H9 (cell line): ENCODE results near the gene DENND1A. TPM values are rescaled to one million over a fixed set of nuclear protein-coding genes. Genes with fewer than 3 reads are reported as not detected.

ENCODE experiments used
- DNase-seq: peaks from one replicate; pipeline ENCODE4 v3.0.0-alpha.2; 2017
- H2AFZ ChIP-seq: one replicate; pipeline ENCODE4 v1.6.1; 2013; ENCODE audit warnings: mild to moderate bottlenecking, low read length, control low read depth, moderate library complexity
- H2AK5ac ChIP-seq: 2 replicates; pipeline ENCODE4 v1.6.1; 2013; ENCODE audit warnings: low read length, control low read depth, mixed read lengths; ENCODE audit not compliant: insufficient read length
- H2BK120ac ChIP-seq: one replicate; pipeline ENCODE4 v1.6.1; 2013; ENCODE audit warnings: low read depth, mild to moderate bottlenecking, low read length, control low read depth, inconsistent platforms; ENCODE audit not compliant: poor library complexity, severe bottlenecking
- H2BK12ac ChIP-seq: 2 replicates; pipeline ENCODE4 v1.6.1; 2013; ENCODE audit warnings: low read length, control low read depth, mixed read lengths, low read depth; ENCODE audit not compliant: insufficient read length
- H2BK15ac ChIP-seq: 2 replicates; pipeline ENCODE4 v1.6.1; 2013; ENCODE audit warnings: low read depth, low read length, control low read depth
- H2BK20ac ChIP-seq: one replicate; pipeline ENCODE4 v1.6.1; 2013; ENCODE audit warnings: low read depth, mild to moderate bottlenecking, low read length, control low read depth, inconsistent platforms; ENCODE audit not compliant: poor library complexity, severe bottlenecking
- H2BK5ac ChIP-seq: 2 replicates; pipeline ENCODE4 v1.6.1; 2013; ENCODE audit warnings: low read length, control low read depth, mixed read lengths; ENCODE audit not compliant: insufficient read length
- H3K14ac ChIP-seq: 2 replicates; pipeline ENCODE4 v1.6.1; 2013; ENCODE audit warnings: low read length, control low read depth; ENCODE audit not compliant: insufficient read depth
- H3K18ac ChIP-seq: 2 replicates; pipeline ENCODE4 v1.6.1; 2013; ENCODE audit warnings: low read depth, mild to moderate bottlenecking, mixed read lengths, low read length, control low read depth; ENCODE audit not compliant: insufficient read length
- H3K23ac ChIP-seq: 2 replicates; pipeline ENCODE4 v1.6.1; 2013; ENCODE audit warnings: low read length, control low read depth, mixed read lengths, low read depth; ENCODE audit not compliant: insufficient read length
- H3K23me2 ChIP-seq: 2 replicates; pipeline ENCODE4 v1.6.1; 2013; ENCODE audit warnings: low read depth, mild to moderate bottlenecking, mixed read lengths, low read length, control low read depth; ENCODE audit not compliant: insufficient read length, poor library complexity, severe bottlenecking
- H3K27ac ChIP-seq: 2 replicates; pipeline ENCODE4 v1.5.1; 2013; ENCODE audit warnings: low read length, control low read depth, mixed read lengths, low read depth; ENCODE audit not compliant: insufficient read length
- H3K27me3 ChIP-seq: 2 replicates; pipeline ENCODE4 v1.6.1; 2013; ENCODE audit warnings: low read length, control low read depth, inconsistent platforms; ENCODE audit not compliant: insufficient read depth
- H3K4ac ChIP-seq: 2 replicates; pipeline ENCODE4 v1.6.1; 2013; ENCODE audit warnings: low read depth, mild to moderate bottlenecking, control low read depth, inconsistent platforms, low read length, moderate library complexity
- H3K4me1 ChIP-seq: 2 replicates; pipeline ENCODE4 v1.6.1; 2013; ENCODE audit warnings: low read length, control low read depth, inconsistent platforms; ENCODE audit not compliant: insufficient read depth
- H3K4me2 ChIP-seq: 2 replicates; pipeline ENCODE4 v1.6.1; 2013; ENCODE audit warnings: low read length, control low read depth, mixed read lengths; ENCODE audit not compliant: insufficient read length, insufficient read depth
- H3K56ac ChIP-seq: 2 replicates; pipeline ENCODE4 v1.6.1; 2013; ENCODE audit warnings: low read depth, mild to moderate bottlenecking, mixed read lengths, low read length, control low read depth; ENCODE audit not compliant: insufficient read length
- H3K79me1 ChIP-seq: 2 replicates; pipeline ENCODE4 v1.6.1; 2013; ENCODE audit warnings: low read depth, mild to moderate bottlenecking, moderate library complexity, low read length, control low read depth, inconsistent platforms; ENCODE audit not compliant: insufficient read depth, poor library complexity, severe bottlenecking
- H3K79me2 ChIP-seq: 2 replicates; pipeline ENCODE4 v1.6.1; 2013; ENCODE audit warnings: low read length, control low read depth, inconsistent platforms; ENCODE audit not compliant: insufficient read depth
- H3K9ac ChIP-seq: 2 replicates; pipeline ENCODE4 v1.6.1; 2013; ENCODE audit warnings: low read length, control low read depth, mixed read lengths; ENCODE audit not compliant: insufficient read length; ENCODE audit errors: extremely low read depth
- H3K9me3 ChIP-seq: one replicate; pipeline ENCODE4 v1.6.1; 2013; ENCODE audit warnings: low read depth, low read length, inconsistent platforms; ENCODE audit not compliant: control insufficient read depth
- H3T11ph ChIP-seq: one replicate; pipeline ENCODE4 v1.6.1; 2013; ENCODE audit warnings: mild to moderate bottlenecking, low read length, control low read depth, inconsistent platforms
- H4K20me1 ChIP-seq: one replicate; pipeline ENCODE4 v1.6.1; 2013; ENCODE audit not compliant: control insufficient read depth, insufficient read length, insufficient read depth
- H4K5ac ChIP-seq: 2 replicates; pipeline ENCODE4 v1.6.1; 2013; ENCODE audit warnings: low read depth, mild to moderate bottlenecking, mixed read lengths, low read length, control low read depth; ENCODE audit not compliant: insufficient read length
- H4K8ac ChIP-seq: replicated peaks from 2 replicates; pipeline ENCODE4 v1.6.1; 2013; ENCODE audit warnings: low read length, control low read depth, mixed read lengths, low read depth; ENCODE audit not compliant: insufficient read length
- H4K91ac ChIP-seq: 2 replicates; pipeline ENCODE4 v1.6.1; 2013; ENCODE audit warnings: low read depth, mild to moderate bottlenecking, moderate library complexity, mixed read lengths, low read length, control low read depth; ENCODE audit not compliant: insufficient read length
- H3K27ac Mint-ChIP-seq, 3 experiments: 2 replicates in 2 of 3; 3 replicates in 1 of 3; pipeline ENCODE4 v1.8.0; 2020 to 2021; ENCODE audit warnings: mixed read lengths in 3 of 3, mild to moderate bottlenecking in 1 of 3, moderate library complexity in 1 of 3
- H3K27me3 Mint-ChIP-seq: 2 replicates; pipeline ENCODE4 v1.8.0; 2021; ENCODE audit warnings: low read depth, mild to moderate bottlenecking, moderate library complexity, mixed read lengths
- H3K36me3 Mint-ChIP-seq, 3 experiments: 2 replicates in 2 of 3; 3 replicates in 1 of 3; pipeline ENCODE4 v1.8.0; 2020 to 2021; ENCODE audit warnings: low read depth in 3 of 3, mixed read lengths in 3 of 3; ENCODE audit not compliant: insufficient read depth in 1 of 3
- H3K4me1 Mint-ChIP-seq, 2 experiments: 2 replicates each; pipeline ENCODE4 v1.8.0; 2020; ENCODE audit warnings: mixed read lengths in 2 of 2
- H3K4me3 Mint-ChIP-seq, 2 experiments: 2 replicates in 1 of 2; 3 replicates in 1 of 2; pipeline ENCODE4 v1.8.0; 2020 to 2021; ENCODE audit warnings: mild to moderate bottlenecking in 2 of 2, mixed read lengths in 2 of 2, moderate library complexity in 1 of 2
- H3K9me3 Mint-ChIP-seq, 2 experiments: 2 replicates in 1 of 2; 3 replicates in 1 of 2; pipeline ENCODE4 v1.8.0; 2020; ENCODE audit warnings: mild to moderate bottlenecking in 2 of 2, mixed read lengths in 2 of 2, moderate library complexity in 1 of 2
- total RNA-seq: library from RNA; stranded (reverse); gene quantifications from 2 replicates; pipeline ENCODE4 v1.2.1, GENCODE V29; 2021
- TF ChIP-seq, protein P1 (sequence below): fragments of 200-600 bp; sonication (generic); conservative IDR thresholded peaks from 3 replicates; pipeline ENCODE4 v1.8.0; 2021; ENCODE audit warnings: antibody characterized with exemption, mild to moderate bottlenecking

The DENND1A gene
- total RNA-seq, 1 experiment from 2014 or later, result 20.4 TPM

DNA sequence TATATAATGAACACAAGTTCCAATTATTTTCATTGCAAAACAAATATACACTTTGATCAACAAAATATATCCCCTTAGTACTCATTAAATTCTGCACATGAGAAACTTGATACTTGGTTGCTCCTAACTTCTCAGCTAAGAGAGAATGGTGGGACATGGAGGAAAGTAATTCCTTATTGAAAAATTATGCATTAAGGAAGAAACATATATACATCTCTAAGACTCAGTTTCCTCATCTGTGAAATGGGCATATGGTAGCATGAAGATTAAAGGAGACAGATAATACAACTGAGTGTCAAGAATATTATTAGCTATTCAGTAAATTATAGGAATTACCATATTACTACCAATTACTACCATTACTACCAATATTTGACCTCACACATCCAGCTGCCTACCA lies 488.2 kb downstream of the DENND1A start:
- Histone ChIP-seq H2BK15ac (no peak overlapping the region), H2AFZ (no peak overlapping the region), H3K79me2 (no peaks in the 10 kb centered on the region), H2BK5ac (no peak overlapping the region), H2BK12ac (no peak overlapping the region), H3K9me3 (no peaks in the 10 kb centered on the region), H3K27ac (no peak overlapping the region), H3K23me2 (no peaks in the 10 kb centered on the region), H3K4me1 (peaks cover 4% of the 10 kb centered on the region; the same call in 1 of the 2 replicates), H2AK5ac (no peak overlapping the region), H3K18ac (no peak overlapping the region), H4K91ac (no peak overlapping the region), H3K79me1 (no peaks in the 10 kb centered on the region), H3K14ac (no peak overlapping the region), H3K56ac (no peak overlapping the region), H4K20me1 (no peaks in the 10 kb centered on the region), H4K8ac (no peak overlapping the region), H2BK20ac (no peak overlapping the region), H3K4ac (no peak overlapping the region), H3T11ph (no peak overlapping the region), H3K9ac (no peak overlapping the region), H3K27me3 (no peaks in the 10 kb centered on the region), H3K23ac (no peak overlapping the region), H3K4me2 (no peak overlapping the region), H4K5ac (no peak overlapping the region), H2BK120ac (no peak overlapping the region)
- peaks cover 18 to 32% of the 10 kb centered on the region in 2 experiments for H3K4me1 Mint-ChIP-seq
- H3K9me3 Mint-ChIP-seq, result no peaks in the 10 kb centered on the region
- H3K27me3 Mint-ChIP-seq, result no peaks in the 10 kb centered on the region
- H3K4me3 Mint-ChIP-seq, result no peak overlapping the region
- DNase-seq, result no peak
- peaks cover 0 to 7% (median 0%) of the 10 kb centered on the region in 3 experiments; a peak in 2 of 7 replicates for H3K36me3 Mint-ChIP-seq
- TF ChIP-seq, protein P1, sequence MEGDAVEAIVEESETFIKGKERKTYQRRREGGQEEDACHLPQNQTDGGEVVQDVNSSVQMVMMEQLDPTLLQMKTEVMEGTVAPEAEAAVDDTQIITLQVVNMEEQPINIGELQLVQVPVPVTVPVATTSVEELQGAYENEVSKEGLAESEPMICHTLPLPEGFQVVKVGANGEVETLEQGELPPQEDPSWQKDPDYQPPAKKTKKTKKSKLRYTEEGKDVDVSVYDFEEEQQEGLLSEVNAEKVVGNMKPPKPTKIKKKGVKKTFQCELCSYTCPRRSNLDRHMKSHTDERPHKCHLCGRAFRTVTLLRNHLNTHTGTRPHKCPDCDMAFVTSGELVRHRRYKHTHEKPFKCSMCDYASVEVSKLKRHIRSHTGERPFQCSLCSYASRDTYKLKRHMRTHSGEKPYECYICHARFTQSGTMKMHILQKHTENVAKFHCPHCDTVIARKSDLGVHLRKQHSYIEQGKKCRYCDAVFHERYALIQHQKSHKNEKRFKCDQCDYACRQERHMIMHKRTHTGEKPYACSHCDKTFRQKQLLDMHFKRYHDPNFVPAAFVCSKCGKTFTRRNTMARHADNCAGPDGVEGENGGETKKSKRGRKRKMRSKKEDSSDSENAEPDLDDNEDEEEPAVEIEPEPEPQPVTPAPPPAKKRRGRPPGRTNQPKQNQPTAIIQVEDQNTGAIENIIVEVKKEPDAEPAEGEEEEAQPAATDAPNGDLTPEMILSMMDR, result no peak
- H3K27ac Mint-ChIP-seq, result no peak overlapping the region
